ENCODE results near the gene SLC9A5. TPM values are rescaled to one million over a fixed set of nuclear protein-coding genes. Genes with fewer than 3 reads are reported as not detected.

Gene SLC9A5
- total RNA-seq, 1 experiment from 2014 or later = 5.6 TPM

DNA sequence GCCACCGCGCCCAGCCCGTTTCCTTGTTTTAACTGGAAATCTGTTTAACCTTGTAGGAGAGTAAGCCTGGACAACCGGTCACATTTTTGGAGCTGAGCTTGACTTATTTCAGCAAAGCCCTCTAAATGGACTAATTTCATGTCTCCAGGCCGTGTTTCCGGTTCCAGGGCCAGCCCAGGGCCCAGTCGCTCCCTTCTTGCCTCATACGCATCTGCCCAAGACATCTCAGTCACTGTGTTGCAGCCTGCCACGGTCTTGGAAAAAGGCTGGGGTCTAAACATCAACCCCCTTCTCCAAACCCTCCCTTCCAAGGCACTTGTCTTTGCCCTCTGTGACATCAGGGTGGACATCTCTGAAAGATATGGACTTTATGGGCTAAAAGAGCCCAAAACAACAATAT is 49.5 kb downstream of the SLC9A5 start:
- ChIA-PET POLR2A (interaction anchor here (1.8 kb wide), 1 partner anchor 52 kb away, joined by 4 read pairs; no protein-coding TSS in a partner anchor), RAD21 (ENCODE audit: low non-redundant PET in 1 of 2, low total read pairs in 2 of 2, uncharacterized antibody in 2 of 2, unreplicated experiment in 2 of 2) (no interaction called here), CTCF (no interaction called here)
- ATAC-seq (no peak), DNase-seq (ENCODE audit: low read depth, low spot score) (no peak)
- H3K4me2 ChIP-seq (ENCODE audit: low read length) = no peak overlapping the region
- intact Hi-C loops (cut with micrococcal nuclease) = no loop called here
- no peaks in the 10 kb centered on the region for H3K9me2 ChIP-seq (ENCODE audit: insufficient read depth)
- peaks cover 7 to 8% of the 10 kb centered on the region in 2 experiments for H3K4me1 ChIP-seq (ENCODE audit: control insufficient read depth in 1 of 2, insufficient read depth in 2 of 2, low read length in 2 of 2)
- no peaks in the 10 kb centered on the region for H3K9me3 ChIP-seq (ENCODE audit: control insufficient read depth in 1 of 2, insufficient read depth in 1 of 2, low read depth in 1 of 2, low read length in 2 of 2)
- no peaks in the 10 kb centered on the region for H3K36me3 ChIP-seq (ENCODE audit: control insufficient read depth in 1 of 2, insufficient read depth in 2 of 2, low read length in 2 of 2)
- no peaks in the 10 kb centered on the region for H3K27me3 ChIP-seq (ENCODE audit: insufficient read depth, low read length)
- no peak overlapping the region for H3K9ac ChIP-seq (ENCODE audit: low read length)
- H3K4me3 ChIP-seq (replicated peaks in 1 of 2; ENCODE audit: low read depth in 1 of 2, low read length in 2 of 2) = no peak overlapping the region
- no peak overlapping the region for H2AFZ ChIP-seq (ENCODE audit: low read depth, low read length, poor library complexity, severe bottlenecking)
- BruUV-seq (replicated peaks) = no TSS peak
- TF ChIP-seq TCF7L2 (IDR thresholded peaks at IDR 0.05; ENCODE audit: borderline replicate concordance, extremely low read depth, insufficient read depth, insufficient read length) (no peak), CBX3 (IDR thresholded peaks at IDR 0.05; ENCODE audit: low read depth) (no peak), EGR1 (IDR thresholded peaks at IDR 0.05; ENCODE audit: low read depth) (no peak), ELF1 (IDR thresholded peaks at IDR 0.05; ENCODE audit: borderline replicate concordance, low read depth) (no peak), SP1 (IDR thresholded peaks at IDR 0.05; ENCODE audit: low read depth) (no peak)
- TF ChIP-seq, protein P1, sequence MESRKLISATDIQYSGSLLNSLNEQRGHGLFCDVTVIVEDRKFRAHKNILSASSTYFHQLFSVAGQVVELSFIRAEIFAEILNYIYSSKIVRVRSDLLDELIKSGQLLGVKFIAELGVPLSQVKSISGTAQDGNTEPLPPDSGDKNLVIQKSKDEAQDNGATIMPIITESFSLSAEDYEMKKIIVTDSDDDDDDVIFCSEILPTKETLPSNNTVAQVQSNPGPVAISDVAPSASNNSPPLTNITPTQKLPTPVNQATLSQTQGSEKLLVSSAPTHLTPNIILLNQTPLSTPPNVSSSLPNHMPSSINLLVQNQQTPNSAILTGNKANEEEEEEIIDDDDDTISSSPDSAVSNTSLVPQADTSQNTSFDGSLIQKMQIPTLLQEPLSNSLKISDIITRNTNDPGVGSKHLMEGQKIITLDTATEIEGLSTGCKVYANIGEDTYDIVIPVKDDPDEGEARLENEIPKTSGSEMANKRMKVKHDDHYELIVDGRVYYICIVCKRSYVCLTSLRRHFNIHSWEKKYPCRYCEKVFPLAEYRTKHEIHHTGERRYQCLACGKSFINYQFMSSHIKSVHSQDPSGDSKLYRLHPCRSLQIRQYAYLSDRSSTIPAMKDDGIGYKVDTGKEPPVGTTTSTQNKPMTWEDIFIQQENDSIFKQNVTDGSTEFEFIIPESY (IDR thresholded peaks at IDR 0.05; ENCODE audit: extremely low read depth, insufficient replicate concordance, low read length) = no peak
- no peaks in the 10 kb centered on the region for H3K79me2 ChIP-seq (ENCODE audit: insufficient read depth, low read length)
- no peak overlapping the region for H3K27ac ChIP-seq (ENCODE audit: low read depth, low read length)
- H4K20me1 ChIP-seq (ENCODE audit: insufficient read depth) = no peaks in the 10 kb centered on the region

DNA sequence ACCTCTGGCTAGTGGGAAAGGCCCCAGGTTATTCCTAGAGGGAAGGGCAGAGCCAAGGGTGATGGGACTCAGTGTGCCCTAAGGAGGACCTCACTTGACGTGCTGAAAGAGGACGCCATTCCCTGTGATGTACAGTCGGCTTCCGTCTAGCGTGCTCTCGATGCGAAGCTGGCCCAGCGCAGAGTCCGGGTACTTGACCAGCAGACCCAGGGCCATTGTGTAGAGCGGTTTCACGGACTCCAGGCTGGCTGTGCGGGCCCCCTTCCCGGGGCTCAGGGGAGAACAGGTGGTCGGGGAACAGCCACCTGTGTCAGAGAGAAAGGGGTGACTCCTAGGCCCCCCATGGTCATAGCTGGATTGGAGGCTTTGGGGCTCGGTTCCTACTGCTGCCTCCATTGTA is 50.5 kb downstream of the SLC9A5 start:
- Histone ChIP-seq H2AFZ (ENCODE audit: low read depth, low read length, poor library complexity, severe bottlenecking) (no peak overlapping the region), H3K27ac (ENCODE audit: low read depth, low read length) (no peak overlapping the region), H3K9ac (ENCODE audit: low read length) (no peak overlapping the region), H3K9me3 (ENCODE audit: control insufficient read depth in 1 of 2, insufficient read depth in 1 of 2, low read depth in 1 of 2, low read length in 2 of 2) (no peaks in the 10 kb centered on the region), H3K36me3 (ENCODE audit: control insufficient read depth in 1 of 2, insufficient read depth in 2 of 2, low read length in 2 of 2) (no peaks in the 10 kb centered on the region), H3K27me3 (ENCODE audit: insufficient read depth, low read length) (no peaks in the 10 kb centered on the region), H3K4me3 (replicated peaks in 1 of 2; ENCODE audit: low read depth in 1 of 2, low read length in 2 of 2) (no peak overlapping the region), H4K20me1 (ENCODE audit: insufficient read depth) (no peaks in the 10 kb centered on the region), H3K4me1 (ENCODE audit: control insufficient read depth in 1 of 2, insufficient read depth in 2 of 2, low read length in 2 of 2) (peaks cover 7 to 13% of the 10 kb centered on the region in 2 experiments), H3K4me2 (ENCODE audit: low read length) (no peak overlapping the region), H3K9me2 (ENCODE audit: insufficient read depth) (no peaks in the 10 kb centered on the region), H3K79me2 (ENCODE audit: insufficient read depth, low read length) (no peaks in the 10 kb centered on the region)
- intact Hi-C loops (cut with micrococcal nuclease) = no loop called here
- ChIA-PET POLR2A (no interaction called here), RAD21 (ENCODE audit: low non-redundant PET in 1 of 2, low total read pairs in 2 of 2, uncharacterized antibody in 2 of 2, unreplicated experiment in 2 of 2) (no interaction called here), CTCF (no interaction called here)
- DNase-seq (ENCODE audit: low read depth, low spot score) (no peak), ATAC-seq (no peak)
- TF ChIP-seq YY1 (IDR thresholded peaks at IDR 0.05; ENCODE audit: extremely low read depth, insufficient replicate concordance, low read depth, low read length) = no peak
- TF ChIP-seq ZFX (IDR thresholded peaks at IDR 0.05) = no peak
- no peak for TF ChIP-seq EZH2phosphoT487 (IDR thresholded peaks at IDR 0.05; ENCODE audit: borderline replicate concordance)
- TF ChIP-seq ZNF274 (IDR thresholded peaks at IDR 0.05; ENCODE audit: low read depth, low read length) = no peak
- no peak for TF ChIP-seq SIN3A (IDR thresholded peaks at IDR 0.05; ENCODE audit: low read depth)
- TF ChIP-seq FOSL1 (IDR thresholded peaks at IDR 0.05; ENCODE audit: low read depth) = no peak
- TF ChIP-seq, protein P2, sequence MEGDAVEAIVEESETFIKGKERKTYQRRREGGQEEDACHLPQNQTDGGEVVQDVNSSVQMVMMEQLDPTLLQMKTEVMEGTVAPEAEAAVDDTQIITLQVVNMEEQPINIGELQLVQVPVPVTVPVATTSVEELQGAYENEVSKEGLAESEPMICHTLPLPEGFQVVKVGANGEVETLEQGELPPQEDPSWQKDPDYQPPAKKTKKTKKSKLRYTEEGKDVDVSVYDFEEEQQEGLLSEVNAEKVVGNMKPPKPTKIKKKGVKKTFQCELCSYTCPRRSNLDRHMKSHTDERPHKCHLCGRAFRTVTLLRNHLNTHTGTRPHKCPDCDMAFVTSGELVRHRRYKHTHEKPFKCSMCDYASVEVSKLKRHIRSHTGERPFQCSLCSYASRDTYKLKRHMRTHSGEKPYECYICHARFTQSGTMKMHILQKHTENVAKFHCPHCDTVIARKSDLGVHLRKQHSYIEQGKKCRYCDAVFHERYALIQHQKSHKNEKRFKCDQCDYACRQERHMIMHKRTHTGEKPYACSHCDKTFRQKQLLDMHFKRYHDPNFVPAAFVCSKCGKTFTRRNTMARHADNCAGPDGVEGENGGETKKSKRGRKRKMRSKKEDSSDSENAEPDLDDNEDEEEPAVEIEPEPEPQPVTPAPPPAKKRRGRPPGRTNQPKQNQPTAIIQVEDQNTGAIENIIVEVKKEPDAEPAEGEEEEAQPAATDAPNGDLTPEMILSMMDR (IDR thresholded peaks at IDR 0.05 in 2 of 3, conservative IDR thresholded peaks at IDR 0.05 in 1 of 3; ENCODE audit: borderline replicate concordance in 1 of 3, insufficient read depth in 1 of 3, low read depth in 2 of 3, low read length in 2 of 3) = no peak
- no peak for TF ChIP-seq POLR2A (IDR thresholded peaks at IDR 0.05; ENCODE audit: borderline replicate concordance, extremely low read depth, insufficient read depth, insufficient read length)
- no TSS peak for BruUV-seq (replicated peaks)

Data from HCT116 (cell line).